CD4-positive, alpha-beta memory T cell (primary cell): ENCODE results near the gene GALNT12. TPM values are rescaled to one million over a fixed set of nuclear protein-coding genes. Genes with fewer than 3 reads are reported as not detected.

ENCODE experiments used
- CTCF ChIA-PET: fragments of 350-600 bp; sonication (Branson Sonifier 250); formaldehyde crosslinking; loops from one replicate; lab custom pipeline; 2021; ENCODE audit warnings: inconsistent platforms; ENCODE audit not compliant: partially characterized antibody; lab: Charles Lee
- POLR2A ChIA-PET: fragments of 350-600 bp; sonication (Branson Sonifier 250); formaldehyde crosslinking; loops from one replicate; lab custom pipeline; 2021; ENCODE audit not compliant: partially characterized antibody; lab: Charles Lee
- DNase-seq, 5 donors: peaks; one replicate each; pipeline versions ENCODE4 v3.0.0 to v3.0.0-alpha.2; 2020 to 2022; ENCODE audit warnings: mixed read lengths in 1 of 5
- H3K27ac ChIP-seq: one replicate; pipeline ENCODE4 v1.7.0; 2013; ENCODE audit warnings: low read depth, low read length
- H3K27me3 ChIP-seq: 2 replicates; pipeline ENCODE4 v1.7.0; 2013; ENCODE audit warnings: mild to moderate bottlenecking, low read length, moderate library complexity; ENCODE audit not compliant: insufficient read depth
- H3K36me3 ChIP-seq: 2 replicates; pipeline ENCODE4 v1.7.0; 2013; ENCODE audit warnings: mild to moderate bottlenecking, low read length, moderate library complexity; ENCODE audit not compliant: insufficient read depth
- H3K4me1 ChIP-seq: 2 replicates; pipeline ENCODE4 v1.7.0; 2013; ENCODE audit warnings: mild to moderate bottlenecking, low read length, moderate library complexity; ENCODE audit not compliant: insufficient read depth
- H3K4me3 ChIP-seq, 2 donors: one replicate each; pipeline ENCODE4 v1.7.0; 2013; ENCODE audit warnings: low read length in 2 of 2, mild to moderate bottlenecking in 1 of 2
- H3K9me3 ChIP-seq, 2 donors: one replicate each; pipeline ENCODE4 v1.7.0; 2013; ENCODE audit warnings: low read length in 2 of 2, control low read depth in 1 of 2; ENCODE audit not compliant: control insufficient read depth in 1 of 2
- H3K27ac Mint-ChIP-seq, 7 donors: one replicate each; pipeline ENCODE4 v1.8.0; 2020 to 2021; ENCODE audit warnings: mixed read lengths in 7 of 7, mild to moderate bottlenecking in 6 of 7, inconsistent platforms in 3 of 7, moderate library complexity in 3 of 7
- H3K27me3 Mint-ChIP-seq, 2 donors: one replicate each; pipeline ENCODE4 v1.8.0; 2020 to 2021; ENCODE audit warnings: mixed read lengths in 2 of 2
- H3K36me3 Mint-ChIP-seq, 2 donors: one replicate each; pipeline ENCODE4 v1.8.0; 2020 to 2021; ENCODE audit warnings: mixed read lengths in 2 of 2, inconsistent platforms in 1 of 2, mild to moderate bottlenecking in 1 of 2
- H3K4me1 Mint-ChIP-seq, 4 donors: one replicate each; pipeline ENCODE4 v1.8.0; 2020 to 2021; ENCODE audit warnings: mixed read lengths in 4 of 4, mild to moderate bottlenecking in 1 of 4
- H3K4me3 Mint-ChIP-seq, 8 donors: one replicate each; pipeline ENCODE4 v1.8.0; 2020 to 2021; ENCODE audit warnings: mixed read lengths in 8 of 8, mild to moderate bottlenecking in 7 of 8, moderate library complexity in 6 of 8, inconsistent platforms in 3 of 8
- H3K9me3 Mint-ChIP-seq, 8 donors: one replicate each; pipeline ENCODE4 v1.8.0; 2020 to 2021; ENCODE audit warnings: mixed read lengths in 8 of 8, mild to moderate bottlenecking in 5 of 8, inconsistent platforms in 3 of 8, moderate library complexity in 1 of 8
- intact Hi-C: fragments of 100-400 bp; cut with micrococcal nuclease; formaldehyde crosslinking; loops from one replicate; pipeline ENCODE4 v1.15.1; 2023
- polyA plus RNA-seq, 2 donors: library from polyadenylated mRNA; unstranded; fragments of 300-500 nt; fragmentation: Illumina TruSeq; gene quantifications; one replicate each; pipeline ENCODE4 v1.2.3, GENCODE V29; 2021
- total RNA-seq, 2 experiments: library from RNA; stranded (reverse); gene quantifications; one replicate each; pipeline ENCODE4 v1.2.3, GENCODE V29; 2021

Gene GALNT12
- total and polyA plus RNA-seq, 4 experiments from 2014 or later: 3.1 to 13.8 (median 8.6) TPM

DNA sequence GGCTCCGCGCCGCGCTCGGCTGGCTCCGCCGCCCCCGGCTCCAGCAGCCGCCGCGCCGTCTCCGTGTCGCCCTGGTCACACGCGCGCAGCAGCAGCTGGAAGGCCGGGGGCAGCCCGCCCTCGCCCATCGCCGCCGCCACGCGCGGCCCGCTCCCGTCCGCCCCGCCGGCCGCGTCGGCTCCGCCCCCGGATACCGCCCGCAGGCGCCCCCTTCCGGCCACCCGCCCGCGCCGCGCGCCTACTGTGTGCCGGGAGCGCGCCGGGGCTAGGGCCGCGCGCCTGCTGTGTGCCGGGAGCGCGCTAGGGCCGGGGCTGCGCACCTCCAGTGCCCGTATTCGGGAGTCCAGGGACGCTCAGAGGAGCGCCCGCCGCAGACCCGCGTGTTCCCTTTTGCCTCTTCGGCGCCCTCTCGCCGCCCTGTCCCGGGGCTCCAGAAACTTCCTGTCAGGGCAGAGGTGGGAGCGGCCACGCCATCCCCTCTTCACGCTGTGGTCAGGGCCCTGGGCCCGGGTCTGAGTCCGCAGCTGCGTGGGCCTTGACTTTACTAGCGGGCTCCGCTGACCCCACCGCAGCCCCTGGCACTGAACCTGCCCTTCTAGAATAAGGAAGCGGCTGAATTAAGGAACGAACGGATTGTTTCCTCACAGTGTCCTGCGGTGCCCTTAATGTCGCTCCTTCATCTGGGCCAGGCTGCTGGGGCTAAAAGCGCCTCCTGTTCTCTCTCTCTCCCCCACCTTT lies 10.9 kb upstream of the GALNT12 start, which contains the start of gene ANKS6:
TSS of gene ANKS6 (minus strand) at position 192 of the 738 bp plus-strand sequence. CDS start at position 128, 64 bp downstream.
- H3K27me3 ChIP-seq: no peaks in the 10 kb centered on the region
- Mint-ChIP-seq H3K4me1 (peaks cover 23 to 48% (median 31%) of the 10 kb centered on the region in 4 donors), H3K9me3 (peaks cover 0 to 13% (median 8%) of the 10 kb centered on the region in 8 donors), H3K27ac (peak within 1 kb of the TSS; percentile 43 to 84 (median 79)), H3K36me3 (no peaks in the 10 kb centered on the region), H3K4me3 (peak within 1 kb of the TSS; percentile 84 to 91 (median 89)), H3K27me3 (peaks cover 0 to under 1% of the 10 kb centered on the region in 2 donors)
- ChIA-PET POLR2A (interaction anchor here (3.5 kb wide), 1 partner anchor 11 kb away, joined by 23 read pairs; the partner anchor contains the start of gene GALNT12), CTCF (interaction anchor here (0.9 to 1.6 kb wide), 4 partner anchors 8 to 449 kb away, joined by 3 to 12 read pairs (median 4); partner anchors contain the start of gene GALNT12)
- intact Hi-C loops: loop anchor here (1.0 to 10.0 kb wide), 4 partner anchors 12 to 1638 kb away; partner anchors contain the start of genes NR4A3 and XPA
- H3K4me1 ChIP-seq: peaks cover 17% of the 10 kb centered on the region
- H3K9me3 ChIP-seq: no peaks in the 10 kb centered on the region
- H3K36me3 ChIP-seq: no peaks in the 10 kb centered on the region
- peak within 1 kb of the TSS; percentile 43 for H3K27ac ChIP-seq
- DNase-seq: peak; percentile 63 to 88 (median 83)
- H3K4me3 ChIP-seq: peak within 1 kb of the TSS; percentile 42 to 67

DNA sequence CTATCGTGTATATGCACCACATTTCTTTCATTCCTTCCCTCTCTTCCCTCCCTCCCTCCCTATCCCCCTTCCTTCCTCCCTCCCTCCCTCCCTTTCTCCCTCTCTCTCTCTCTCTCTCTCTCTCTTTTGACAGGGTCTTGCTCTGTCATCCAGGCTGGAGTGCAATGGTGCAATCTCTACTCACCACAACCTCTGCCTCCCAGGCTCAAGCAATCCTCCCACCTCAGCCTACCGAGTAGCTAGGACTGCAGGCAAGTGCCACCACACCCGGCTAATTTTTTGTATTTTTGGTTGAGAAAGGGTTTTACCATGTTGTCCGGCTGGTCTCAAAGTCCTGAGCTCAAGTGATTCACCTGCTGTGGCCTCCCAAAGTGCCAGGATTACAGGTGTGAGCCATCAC lies 10.0 kb upstream of the GALNT12 start:
- Histone ChIP-seq H3K4me1 (peaks cover 16% of the 10 kb centered on the region), H3K9me3 (no peaks in the 10 kb centered on the region), H3K27me3 (peaks cover 3% of the 10 kb centered on the region), H3K27ac (no peak overlapping the region), H3K4me3 (no peak overlapping the region), H3K36me3 (no peaks in the 10 kb centered on the region)
- Mint-ChIP-seq H3K36me3 (no peaks in the 10 kb centered on the region), H3K27ac (peak overlapping the region in 2 of 7 donors; percentile 32 to 81), H3K4me1 (peaks cover 17 to 41% (median 25%) of the 10 kb centered on the region in 4 donors), H3K4me3 (peak overlapping the region; percentile 55 to 91 (median 86)), H3K27me3 (peaks cover 3 to 6% of the 10 kb centered on the region in 2 donors), H3K9me3 (peaks cover 0 to 13% (median 8%) of the 10 kb centered on the region in 8 donors)
- no peak for DNase-seq
- ChIA-PET POLR2A (interaction anchor here (3.5 kb wide), 1 partner anchor 10 kb away, joined by 23 read pairs; the partner anchor contains the start of gene GALNT12), CTCF (interaction anchor here (0.9 to 1.6 kb wide), 3 partner anchors 9 to 450 kb away, joined by 3 to 12 read pairs (median 4); partner anchors contain the start of gene GALNT12)
- intact Hi-C loops: loop anchor here (5.0 to 10.0 kb wide), 3 partner anchors 1025 to 1637 kb away; partner anchors contain the start of genes NR4A3 and XPA

DNA sequence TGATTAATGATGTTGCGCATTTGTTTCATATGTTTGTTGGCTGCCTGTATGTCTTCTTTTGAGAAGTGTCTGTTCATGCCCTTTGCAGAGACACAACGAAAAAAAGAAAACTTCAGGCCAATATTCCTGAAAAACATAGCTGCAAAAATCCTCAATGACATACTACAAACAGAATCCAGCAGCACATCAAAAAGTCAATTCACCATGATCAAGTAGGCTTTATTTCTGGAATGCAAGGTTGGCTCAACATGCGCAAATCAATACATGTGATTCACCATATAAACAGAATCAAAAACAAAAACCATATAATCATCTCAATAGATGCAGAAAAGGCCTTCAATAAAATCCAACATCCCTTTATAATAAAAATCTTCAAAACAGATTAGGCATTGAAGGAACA lies 9.2 kb upstream of the GALNT12 start:
- CTCF ChIA-PET: interaction anchor here (1.4 to 1.6 kb wide), 2 partner anchors 9 to 22 kb away, joined by 4 to 12 read pairs; partner anchors contain the start of gene GALNT12
- intact Hi-C loops: loop anchor here (5.0 to 10.0 kb wide), 3 partner anchors 1024 to 1637 kb away; partner anchors contain the start of genes NR4A3 and XPA
- no peak for DNase-seq
- H3K27me3 ChIP-seq: peaks cover 3% of the 10 kb centered on the region
- H3K4me3 Mint-ChIP-seq: peak overlapping the region in 2 of 8 donors; percentile 39 to 60
- H3K36me3 Mint-ChIP-seq: no peaks in the 10 kb centered on the region
- peaks cover 16% of the 10 kb centered on the region for H3K4me1 ChIP-seq
- H3K4me1 Mint-ChIP-seq: peaks cover 17 to 35% (median 22%) of the 10 kb centered on the region in 4 donors
- H3K9me3 ChIP-seq: no peaks in the 10 kb centered on the region
- H3K27me3 Mint-ChIP-seq: peaks cover 3 to 6% of the 10 kb centered on the region in 2 donors
- POLR2A ChIA-PET: no interaction called here
- peaks cover 0 to 13% (median 8%) of the 10 kb centered on the region in 8 donors for H3K9me3 Mint-ChIP-seq
- H3K4me3 ChIP-seq: no peak overlapping the region
- H3K36me3 ChIP-seq: no peaks in the 10 kb centered on the region
- H3K27ac ChIP-seq: no peak overlapping the region
- peak overlapping the region in 2 of 7 donors; percentile 36 to 81 for H3K27ac Mint-ChIP-seq

DNA sequence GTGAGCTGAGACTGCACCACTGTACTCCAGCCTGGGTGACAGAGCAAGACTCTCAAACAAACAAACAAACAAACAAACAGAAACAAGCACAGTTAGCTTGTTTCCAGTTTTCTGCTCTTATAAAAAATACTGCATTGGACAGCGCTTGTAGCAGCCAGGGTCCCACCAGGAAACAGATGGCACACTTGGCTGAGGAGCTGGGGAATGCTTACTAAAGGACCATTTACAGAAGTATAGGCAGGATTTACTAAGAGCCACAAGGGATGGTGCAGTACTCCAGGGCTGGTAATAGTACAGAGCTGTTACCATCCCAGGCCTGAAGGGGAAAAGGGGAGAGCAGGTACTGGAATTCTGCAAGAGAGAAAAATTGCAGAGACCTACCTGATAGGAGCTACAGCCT lies 5.9 kb upstream of the GALNT12 start:
- peaks cover 5 to 10% of the 10 kb centered on the region in 2 donors for H3K27me3 Mint-ChIP-seq
- POLR2A ChIA-PET: no interaction called here
- peaks cover 3 to 19% (median 7%) of the 10 kb centered on the region in 4 donors for H3K4me1 Mint-ChIP-seq
- Histone ChIP-seq H3K4me3 (no peak overlapping the region), H3K9me3 (no peaks in the 10 kb centered on the region), H3K27ac (no peak overlapping the region), H3K36me3 (no peaks in the 10 kb centered on the region), H3K4me1 (peaks cover 7% of the 10 kb centered on the region), H3K27me3 (peaks cover 3% of the 10 kb centered on the region)
- intact Hi-C loops: no loop called here
- no peaks in the 10 kb centered on the region for H3K36me3 Mint-ChIP-seq
- no peak overlapping the region for H3K27ac Mint-ChIP-seq
- H3K9me3 Mint-ChIP-seq: peaks cover 0 to 13% (median 8%) of the 10 kb centered on the region in 8 donors
- no peak for DNase-seq
- CTCF ChIA-PET: interaction anchor here (1.0 to 1.2 kb wide), 3 partner anchors 15 to 340 kb away, joined by 3 to 6 read pairs (median 3); no protein-coding TSS in a partner anchor
- H3K4me3 Mint-ChIP-seq: no peak overlapping the region

DNA sequence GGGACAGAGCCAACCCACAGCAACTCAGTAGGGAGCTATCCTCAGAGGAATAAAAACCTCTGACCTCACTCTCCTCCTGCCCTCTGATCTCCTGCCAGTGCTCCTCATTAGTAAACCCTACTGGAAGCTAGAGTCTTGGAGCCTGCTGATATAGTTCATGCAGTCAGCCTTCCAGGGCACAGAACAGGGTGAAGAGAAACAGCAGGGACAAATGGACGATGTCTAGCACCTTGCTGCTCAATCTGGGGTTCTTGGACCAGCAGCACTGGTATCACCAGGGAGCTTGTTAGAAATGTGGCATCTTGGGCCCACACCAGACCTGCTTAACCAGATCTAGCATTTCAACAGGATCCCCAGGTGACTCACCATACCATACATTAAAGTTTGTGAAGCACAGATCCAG lies 5.5 kb upstream of the GALNT12 start:
- intact Hi-C loops: no loop called here
- POLR2A ChIA-PET: no interaction called here
- peaks cover 5 to 10% of the 10 kb centered on the region in 2 donors for H3K27me3 Mint-ChIP-seq

DNA sequence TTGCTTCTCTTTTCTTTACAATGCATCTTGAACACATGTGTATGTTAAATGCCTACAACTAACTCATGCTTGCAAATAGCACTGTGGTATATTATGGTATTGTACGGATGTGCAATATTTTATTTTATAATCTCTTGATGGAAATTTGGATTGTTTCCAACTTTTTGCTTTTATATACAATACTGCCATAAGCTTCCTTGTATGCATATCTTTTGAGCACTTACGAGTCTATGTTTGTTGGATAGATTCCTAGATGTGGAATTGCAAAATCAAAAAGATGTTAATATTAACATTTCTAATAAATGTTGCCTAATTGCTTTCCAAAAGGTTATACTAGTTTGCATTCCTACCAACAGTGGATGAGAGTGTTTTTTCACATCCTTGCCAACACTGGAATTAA lies 3.4 kb upstream of the GALNT12 start:
- peaks cover 16% of the 10 kb centered on the region for H3K4me1 ChIP-seq
- H3K36me3 ChIP-seq: no peaks in the 10 kb centered on the region
- ChIA-PET POLR2A (no interaction called here), CTCF (interaction anchor here (1.8 kb wide), 1 partner anchor 8 kb away, joined by 4 read pairs; no protein-coding TSS in a partner anchor)
- Mint-ChIP-seq H3K4me1 (peaks cover 9 to 19% (median 15%) of the 10 kb centered on the region in 4 donors), H3K27ac (no peak overlapping the region), H3K27me3 (peaks cover 5 to 10% of the 10 kb centered on the region in 2 donors), H3K4me3 (no peak overlapping the region), H3K9me3 (peaks cover 0 to under 1% (median 0%) of the 10 kb centered on the region in 8 donors), H3K36me3 (no peaks in the 10 kb centered on the region)
- peaks cover 3% of the 10 kb centered on the region for H3K27me3 ChIP-seq
- H3K27ac ChIP-seq: no peak overlapping the region
- no peak overlapping the region for H3K4me3 ChIP-seq
- DNase-seq: no peak
- H3K9me3 ChIP-seq: no peaks in the 10 kb centered on the region
- intact Hi-C loops: no loop called here

More for the DNA sequence above, 5.5 kb upstream of the GALNT12 start:
- H3K9me3 ChIP-seq: no peaks in the 10 kb centered on the region
- H3K27me3 ChIP-seq: peaks cover 3% of the 10 kb centered on the region
- no peaks in the 10 kb centered on the region for H3K36me3 Mint-ChIP-seq
- H3K4me3 ChIP-seq: no peak overlapping the region
- H3K4me1 Mint-ChIP-seq: peaks cover 3 to 20% (median 7%) of the 10 kb centered on the region in 4 donors
- DNase-seq: no peak
- no peaks in the 10 kb centered on the region for H3K36me3 ChIP-seq
- CTCF ChIA-PET: interaction anchor here (1.0 to 1.2 kb wide), 3 partner anchors 15 to 339 kb away, joined by 3 to 6 read pairs (median 3); no protein-coding TSS in a partner anchor
- H3K4me3 Mint-ChIP-seq: no peak overlapping the region
- no peak overlapping the region for H3K27ac ChIP-seq
- peaks cover 6% of the 10 kb centered on the region for H3K4me1 ChIP-seq
- no peak overlapping the region for H3K27ac Mint-ChIP-seq
- peaks cover 0 to 13% (median 8%) of the 10 kb centered on the region in 8 donors for H3K9me3 Mint-ChIP-seq
